H7 (cell line): Measurements from ENCODE around the gene SRRM5. TPM values are rescaled to one million over a fixed set of nuclear protein-coding genes. Genes with fewer than 3 reads are reported as not detected.
A peak's percentile ranks its signal among the peaks of the same experiment; 100 is the strongest.

Experiments used
- DNase-seq: peaks from one replicate; pipeline ENCODE4 v3.0.0; 2012
- H3K27me3 ChIP-seq: 2 replicates; pipeline ENCODE4 v1.6.0; 2011; ENCODE audit warnings: mild to moderate bottlenecking, low read length; ENCODE audit not compliant: control insufficient read depth, insufficient read depth
- H3K36me3 ChIP-seq: replicated peaks from 2 replicates; pipeline ENCODE4 v1.5.1; 2011; ENCODE audit warnings: low read length; ENCODE audit not compliant: control insufficient read depth, insufficient read depth
- H3K4me3 ChIP-seq: 2 replicates; pipeline ENCODE4 v1.5.1; 2011; ENCODE audit warnings: low read depth, mild to moderate bottlenecking, control low read depth, low read length, moderate library complexity; ENCODE audit not compliant: insufficient read depth
- total RNA-seq: library from RNA; depleted of rRNA; stranded (reverse); fragments of >200 nt; shearing (Covaris generic); gene quantifications from 2 replicates; pipeline ENCODE4 v1.2.3, GENCODE V29; 2014

SRRM5 gene
- total RNA-seq, 1 experiment from 2014 or later: 0.21 TPM

- Histone ChIP-seq H3K27me3 (no peaks in the 10 kb centered on the region), H3K4me3 (peak within 1 kb of the TSS; percentile 73)
- DNase-seq: peak; percentile 96
Measured at GRCh38 chr19:43619262-43620060, 7.6 kb downstream of the SRRM5 start, which contains the start of gene ZNF428. TSS of gene ZNF428 (minus strand) at chr19:43619629. CDS start at chr19:43614304, 5,325 bp downstream.

GRCh38 chr19:43620061-43621001 lies 8.4 kb downstream of the SRRM5 start:
- Histone ChIP-seq H3K4me3 (peak overlapping the region; percentile 73), H3K27me3 (no peaks in the 10 kb centered on the region), H3K36me3 (0 out of 2 replicates have a peak, but pooled peaks cover 1% of the 10 kb centered on the region)
- no peak for DNase-seq

More at GRCh38 chr19:43619262-43620060, 7.6 kb downstream of the SRRM5 start, which contains the start of gene ZNF428:
- H3K36me3 ChIP-seq: 0 out of 2 replicates have a peak, but pooled peaks cover 1% of the 10 kb centered on the region

GRCh38 chr19:43622070-43622469 lies 10.2 kb downstream of the SRRM5 start:
- Histone ChIP-seq H3K4me3 (no peak overlapping the region), H3K27me3 (peaks cover 5% of the 10 kb centered on the region; the same call in 1 of the 2 replicates), H3K36me3 (0 out of 2 replicates have a peak, but pooled peaks cover 1% of the 10 kb centered on the region)
- no peak for DNase-seq

- Histone ChIP-seq H3K4me3 (no peak overlapping the region), H3K36me3 (0 out of 2 replicates have a peak, but pooled peaks cover 1% of the 10 kb centered on the region), H3K27me3 (peaks cover 12% of the 10 kb centered on the region; the same call in 1 of the 2 replicates)
- no peak for DNase-seq
Measured at GRCh38 chr19:43622956-43623355, 11.1 kb downstream of the SRRM5 start.

- H3K36me3 ChIP-seq: 0 out of 2 replicates have a peak, but pooled peaks cover 1% of the 10 kb centered on the region
- DNase-seq: peak; percentile 95
- H3K4me3 ChIP-seq: peak overlapping the region; percentile 28
- H3K27me3 ChIP-seq: peaks cover 14% of the 10 kb centered on the region; the same call in 1 of the 2 replicates
Measured at GRCh38 chr19:43623889-43624670, 12.2 kb downstream of the SRRM5 start.

- Histone ChIP-seq H3K27me3 (peaks cover 14% of the 10 kb centered on the region; the same call in 1 of the 2 replicates), H3K36me3 (0 out of 2 replicates have a peak, but pooled peaks cover 1% of the 10 kb centered on the region), H3K4me3 (no peak overlapping the region)
- peak; percentile 97 for DNase-seq
Measured at GRCh38 chr19:43624933-43625332, 13.0 kb downstream of the SRRM5 start.

GRCh38 chr19:43625918-43626579 lies 14.2 kb downstream of the SRRM5 start:
- Histone ChIP-seq H3K27me3 (peaks cover 14% of the 10 kb centered on the region; the same call in 1 of the 2 replicates), H3K36me3 (0 out of 2 replicates have a peak, but pooled peaks cover 1% of the 10 kb centered on the region), H3K4me3 (no peak overlapping the region)
- peak; percentile 92 for DNase-seq

GRCh38 chr19:43626838-43627237 lies 14.9 kb downstream of the SRRM5 start:
- H3K36me3 ChIP-seq: 0 out of 2 replicates have a peak, but pooled peaks cover 1% of the 10 kb centered on the region
- peaks cover 14% of the 10 kb centered on the region; the same call in 1 of the 2 replicates for H3K27me3 ChIP-seq
- no peak for DNase-seq
- H3K4me3 ChIP-seq: no peak overlapping the region

GRCh38 chr19:43628646-43629326 lies 16.9 kb downstream of the SRRM5 start:
- DNase-seq: no peak
- Histone ChIP-seq H3K36me3 (no peaks in the 10 kb centered on the region), H3K4me3 (no peak overlapping the region), H3K27me3 (peaks cover 14% of the 10 kb centered on the region; the same call in 1 of the 2 replicates)

GRCh38 chr19:43631491-43631890 lies 19.6 kb downstream of the SRRM5 start:
- H3K27me3 ChIP-seq: peaks cover 18% of the 10 kb centered on the region; the same call in 1 of the 2 replicates
- H3K36me3 ChIP-seq: no peaks in the 10 kb centered on the region
- no peak overlapping the region for H3K4me3 ChIP-seq
- DNase-seq: no peak

GRCh38 chr19:43633520-43633919 lies 21.6 kb downstream of the SRRM5 start:
- H3K36me3 ChIP-seq: no peaks in the 10 kb centered on the region
- H3K4me3 ChIP-seq: no peak overlapping the region
- no peak for DNase-seq
- H3K27me3 ChIP-seq: peaks cover 27% of the 10 kb centered on the region

GRCh38 chr19:43634068-43634467 lies 22.2 kb downstream of the SRRM5 start:
- no peak for DNase-seq
- no peaks in the 10 kb centered on the region for H3K36me3 ChIP-seq
- H3K4me3 ChIP-seq: no peak overlapping the region

GRCh38 chr19:43634506-43634871 lies 22.6 kb downstream of the SRRM5 start:
- Histone ChIP-seq H3K27me3 (peaks cover 33% of the 10 kb centered on the region), H3K36me3 (no peaks in the 10 kb centered on the region), H3K4me3 (peak overlapping the region; percentile 53)
- peak; percentile 69 for DNase-seq

More at GRCh38 chr19:43634068-43634467, 22.2 kb downstream of the SRRM5 start:
- peaks cover 30% of the 10 kb centered on the region for H3K27me3 ChIP-seq
